ENCODE measurements around the gene PLA2G12A. TPM values are rescaled to one million over a fixed set of nuclear protein-coding genes. Genes with fewer than 3 reads are reported as not detected.

Gene PLA2G12A
- total RNA-seq, 1 donor from 2014 or later = 51.0 TPM

DNA sequence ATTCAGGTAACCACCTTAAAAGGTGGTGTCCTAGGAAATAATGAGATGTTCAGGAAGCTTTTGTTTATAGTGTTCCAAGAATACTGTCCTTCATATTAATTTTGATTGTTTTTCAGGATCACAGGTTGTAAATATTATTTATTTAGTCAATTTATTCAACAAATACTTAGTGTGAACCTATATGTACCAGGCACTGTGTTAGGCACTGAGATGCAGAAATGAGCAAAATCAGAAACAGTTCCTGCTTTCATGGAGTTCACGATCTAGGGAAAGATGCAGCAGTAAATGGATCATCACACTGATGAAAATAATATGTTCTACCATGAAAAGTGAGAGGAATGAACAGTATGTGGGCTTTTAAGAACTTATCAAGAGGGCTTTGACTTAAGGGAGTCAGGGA is 18.2 kb upstream of the PLA2G12A start:
- Mint-ChIP-seq H3K36me3 (peaks cover 50% of the 10 kb centered on the region), H3K4me3 (no peak overlapping the region), H3K9me3 (no peaks in the 10 kb centered on the region), H3K27me3 (ENCODE audit: low read depth) (no peaks in the 10 kb centered on the region), H3K4me1 (no peaks in the 10 kb centered on the region), H3K27ac (peak overlapping the region; percentile 35)
- no peak for DNase-seq (ENCODE audit: low spot score in 2 of 2, unreplicated experiment in 2 of 2)
- TF ChIP-seq, protein P1, sequence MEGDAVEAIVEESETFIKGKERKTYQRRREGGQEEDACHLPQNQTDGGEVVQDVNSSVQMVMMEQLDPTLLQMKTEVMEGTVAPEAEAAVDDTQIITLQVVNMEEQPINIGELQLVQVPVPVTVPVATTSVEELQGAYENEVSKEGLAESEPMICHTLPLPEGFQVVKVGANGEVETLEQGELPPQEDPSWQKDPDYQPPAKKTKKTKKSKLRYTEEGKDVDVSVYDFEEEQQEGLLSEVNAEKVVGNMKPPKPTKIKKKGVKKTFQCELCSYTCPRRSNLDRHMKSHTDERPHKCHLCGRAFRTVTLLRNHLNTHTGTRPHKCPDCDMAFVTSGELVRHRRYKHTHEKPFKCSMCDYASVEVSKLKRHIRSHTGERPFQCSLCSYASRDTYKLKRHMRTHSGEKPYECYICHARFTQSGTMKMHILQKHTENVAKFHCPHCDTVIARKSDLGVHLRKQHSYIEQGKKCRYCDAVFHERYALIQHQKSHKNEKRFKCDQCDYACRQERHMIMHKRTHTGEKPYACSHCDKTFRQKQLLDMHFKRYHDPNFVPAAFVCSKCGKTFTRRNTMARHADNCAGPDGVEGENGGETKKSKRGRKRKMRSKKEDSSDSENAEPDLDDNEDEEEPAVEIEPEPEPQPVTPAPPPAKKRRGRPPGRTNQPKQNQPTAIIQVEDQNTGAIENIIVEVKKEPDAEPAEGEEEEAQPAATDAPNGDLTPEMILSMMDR (IDR thresholded peaks at IDR 0.05; ENCODE audit: unreplicated experiment) = no peak

DNA sequence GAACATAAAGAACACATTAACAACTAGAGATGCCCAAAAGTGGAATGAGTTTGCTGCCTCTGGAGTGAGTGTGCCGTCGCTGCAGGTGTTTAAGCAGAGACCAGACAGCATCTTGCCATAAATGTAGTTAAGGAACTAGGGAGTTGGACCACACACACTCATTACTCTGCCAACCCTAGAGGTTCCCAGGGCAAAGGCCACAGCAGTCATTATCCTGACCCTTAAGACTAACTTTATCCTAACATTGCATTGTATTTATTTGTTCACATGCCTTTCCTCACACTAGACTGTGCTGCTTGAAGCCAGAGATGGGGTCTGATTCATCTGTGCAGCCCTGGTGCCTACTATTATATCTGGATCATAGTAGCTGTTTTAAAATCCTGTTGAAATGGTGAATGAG is 16.9 kb upstream of the PLA2G12A start:
- H3K36me3 Mint-ChIP-seq = peaks cover 57% of the 10 kb centered on the region
- H3K27me3 Mint-ChIP-seq (ENCODE audit: low read depth) = no peaks in the 10 kb centered on the region
- no peaks in the 10 kb centered on the region for H3K9me3 Mint-ChIP-seq
- no peak overlapping the region for H3K27ac Mint-ChIP-seq
- H3K4me1 Mint-ChIP-seq = peaks cover 2% of the 10 kb centered on the region
- TF ChIP-seq, protein P1 (IDR thresholded peaks at IDR 0.05; ENCODE audit: unreplicated experiment) = no peak
- no peak overlapping the region for H3K4me3 Mint-ChIP-seq
- no peak for DNase-seq (ENCODE audit: low spot score in 2 of 2, unreplicated experiment in 2 of 2)

DNA sequence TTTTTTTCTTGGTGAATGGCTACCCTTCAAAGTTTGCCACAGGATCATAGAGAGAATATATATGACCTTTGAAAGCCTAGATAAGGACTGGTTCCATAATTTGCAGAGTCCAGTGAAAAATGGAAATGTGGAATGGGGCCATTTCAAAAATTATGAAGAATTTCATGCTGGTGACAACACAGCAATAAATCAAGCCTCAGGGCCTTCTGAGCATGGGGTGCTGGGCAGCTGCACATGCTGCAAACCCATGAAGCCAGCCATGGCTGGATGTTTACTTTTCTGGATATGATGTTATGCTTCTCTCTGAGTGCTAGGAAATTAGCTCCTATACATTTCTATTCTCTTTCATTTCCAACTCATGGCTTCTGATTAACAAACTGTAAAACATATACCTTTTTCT is 16.0 kb upstream of the PLA2G12A start:
- H3K4me3 Mint-ChIP-seq = no peak overlapping the region
- H3K9me3 Mint-ChIP-seq = no peaks in the 10 kb centered on the region
- TF ChIP-seq, protein P1 (IDR thresholded peaks at IDR 0.05; ENCODE audit: unreplicated experiment) = no peak
- peaks cover 2% of the 10 kb centered on the region for H3K4me1 Mint-ChIP-seq
- no peak overlapping the region for H3K27ac Mint-ChIP-seq
- peaks cover 59% of the 10 kb centered on the region for H3K36me3 Mint-ChIP-seq
- H3K27me3 Mint-ChIP-seq (ENCODE audit: low read depth) = no peaks in the 10 kb centered on the region
- DNase-seq (ENCODE audit: low spot score in 2 of 2, unreplicated experiment in 2 of 2) = no peak

DNA sequence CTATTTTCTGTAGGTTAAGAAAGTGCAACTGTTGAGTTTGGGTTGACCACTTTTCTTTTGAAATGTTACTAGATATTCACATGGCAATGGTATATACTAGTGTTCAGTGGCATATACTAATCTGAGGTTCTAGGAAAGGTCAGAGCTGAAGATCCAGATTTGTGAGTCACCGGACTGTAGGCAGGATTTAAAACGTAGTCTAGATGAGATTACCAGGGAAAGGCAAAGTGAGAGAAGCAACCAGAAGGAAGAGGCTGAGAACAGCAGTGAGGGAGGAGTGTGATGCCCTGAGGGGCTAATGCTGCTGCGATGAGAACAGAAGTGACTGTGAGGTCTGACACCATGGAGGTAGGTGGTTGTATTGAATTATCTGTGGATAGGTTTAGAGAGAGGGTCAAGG is 9.7 kb upstream of the PLA2G12A start:
- Mint-ChIP-seq H3K27me3 (ENCODE audit: low read depth) (no peaks in the 10 kb centered on the region), H3K4me3 (no peak overlapping the region), H3K9me3 (no peaks in the 10 kb centered on the region), H3K36me3 (peaks cover 51% of the 10 kb centered on the region), H3K4me1 (peaks cover 18% of the 10 kb centered on the region), H3K27ac (no peak overlapping the region)
- DNase-seq (ENCODE audit: low spot score in 2 of 2, unreplicated experiment in 2 of 2) = no peak
- TF ChIP-seq, protein P1 (IDR thresholded peaks at IDR 0.05; ENCODE audit: unreplicated experiment) = no peak

DNA sequence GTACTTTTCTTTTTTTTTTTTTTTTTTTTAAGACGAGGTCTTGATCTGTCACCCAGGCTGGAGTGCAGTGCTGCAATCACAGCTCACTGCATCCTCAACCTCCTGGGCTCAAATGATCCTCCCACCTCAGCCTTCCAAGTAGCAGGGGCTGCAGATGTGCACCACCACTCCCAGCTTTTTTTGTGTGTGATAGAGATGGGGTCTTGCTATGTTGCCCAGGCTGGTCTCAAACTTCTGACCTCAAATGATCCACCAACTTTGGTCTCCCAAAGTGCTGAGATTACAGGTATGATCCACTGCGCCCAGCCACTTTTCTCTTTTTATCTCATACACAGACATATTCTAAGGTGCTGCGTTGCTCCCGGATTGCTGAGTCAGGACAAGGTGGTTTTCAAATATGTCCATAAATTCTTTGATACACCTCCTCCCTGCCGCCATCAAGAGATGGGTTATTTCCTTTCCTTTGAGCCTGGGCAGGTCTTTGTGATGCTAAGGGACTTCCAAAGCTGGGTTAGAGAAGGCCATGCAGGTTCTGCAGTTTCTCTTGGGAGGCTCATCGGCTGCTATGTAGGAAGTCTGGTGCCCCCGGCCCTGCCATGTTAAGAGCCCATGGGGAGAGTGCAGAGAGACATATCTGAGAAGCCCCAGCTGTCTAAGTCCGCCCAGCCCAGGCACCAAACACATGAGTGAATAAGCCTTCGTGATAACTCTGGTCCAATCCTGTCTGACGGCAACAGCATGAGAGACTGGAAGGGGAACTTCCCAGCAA is 8.4 kb upstream of the PLA2G12A start:
- TF ChIP-seq, protein P1 (IDR thresholded peaks at IDR 0.05; ENCODE audit: unreplicated experiment) = no peak
- no peak overlapping the region for H3K27ac Mint-ChIP-seq
- no peaks in the 10 kb centered on the region for H3K27me3 Mint-ChIP-seq (ENCODE audit: low read depth)
- H3K4me1 Mint-ChIP-seq = peaks cover 18% of the 10 kb centered on the region
- H3K9me3 Mint-ChIP-seq = no peaks in the 10 kb centered on the region
- no peak for DNase-seq (ENCODE audit: low spot score in 2 of 2, unreplicated experiment in 2 of 2)
- H3K36me3 Mint-ChIP-seq = peaks cover 53% of the 10 kb centered on the region
- no peak overlapping the region for H3K4me3 Mint-ChIP-seq

Data from mesothelial cell of epicardium (in vitro differentiated cells).